GM12875 (cell line): ENCODE data around the gene MOB3C.

ENCODE experiments used
- H3K4me3 ChIP-seq: one replicate; pipeline ENCODE4 v1.5.1; 2011; ENCODE audit warnings: low read depth, low read length, control low read depth
- CTCF ChIP-seq: IDR thresholded peaks from 2 replicates; pipeline ENCODE4 v1.5.1; 2011; ENCODE audit warnings: low read depth, mild to moderate bottlenecking, control low read depth, inconsistent platforms, low read length, moderate library complexity, borderline replicate concordance; ENCODE audit not compliant: insufficient read depth

Gene MOB3C

GRCh38 chr1:46614604-46614984 lies 2.0 kb downstream of the MOB3C start:
- no peak for TF ChIP-seq CTCF
- H3K4me3 ChIP-seq = no peak overlapping the region

- TF ChIP-seq CTCF = no peak
- no peak overlapping the region for H3K4me3 ChIP-seq
These were observed 2.7 kb downstream of the MOB3C start for GRCh38 chr1:46613661-46614603.

GRCh38 chr1:46612937-46613660 lies 3.5 kb downstream of the MOB3C start:
- no peak overlapping the region for H3K4me3 ChIP-seq

DNA sequence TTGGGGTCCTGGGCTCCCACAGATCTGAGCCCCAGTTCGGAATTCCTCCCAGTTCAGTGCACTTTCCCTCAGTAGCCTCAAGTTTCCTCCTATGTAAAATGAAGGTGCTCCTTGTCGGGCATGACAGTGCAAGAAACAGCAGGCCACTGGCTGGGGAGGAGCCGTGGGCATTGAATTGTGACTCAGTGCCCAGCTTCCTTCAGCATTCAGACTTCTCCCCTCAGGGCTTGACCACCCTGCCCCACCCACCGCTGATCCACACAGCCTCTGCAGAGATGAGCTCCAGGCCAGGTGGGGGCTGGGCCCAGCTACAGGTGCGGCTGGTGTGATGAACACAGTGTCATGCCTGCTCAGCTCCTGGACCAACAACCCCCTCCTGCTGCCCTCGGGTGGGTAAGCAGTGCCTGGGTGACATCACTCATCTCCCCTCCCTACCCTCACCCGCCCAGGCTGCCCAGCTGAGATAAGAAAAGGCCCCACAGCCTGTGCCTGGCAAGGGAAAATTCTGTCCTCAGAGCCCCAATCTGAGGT lies 4.9 kb downstream of the MOB3C start:
- no peak overlapping the region for H3K4me3 ChIP-seq
- TF ChIP-seq CTCF = no peak

More at GRCh38 chr1:46612937-46613660, 3.5 kb downstream of the MOB3C start:
- no peak for TF ChIP-seq CTCF

DNA sequence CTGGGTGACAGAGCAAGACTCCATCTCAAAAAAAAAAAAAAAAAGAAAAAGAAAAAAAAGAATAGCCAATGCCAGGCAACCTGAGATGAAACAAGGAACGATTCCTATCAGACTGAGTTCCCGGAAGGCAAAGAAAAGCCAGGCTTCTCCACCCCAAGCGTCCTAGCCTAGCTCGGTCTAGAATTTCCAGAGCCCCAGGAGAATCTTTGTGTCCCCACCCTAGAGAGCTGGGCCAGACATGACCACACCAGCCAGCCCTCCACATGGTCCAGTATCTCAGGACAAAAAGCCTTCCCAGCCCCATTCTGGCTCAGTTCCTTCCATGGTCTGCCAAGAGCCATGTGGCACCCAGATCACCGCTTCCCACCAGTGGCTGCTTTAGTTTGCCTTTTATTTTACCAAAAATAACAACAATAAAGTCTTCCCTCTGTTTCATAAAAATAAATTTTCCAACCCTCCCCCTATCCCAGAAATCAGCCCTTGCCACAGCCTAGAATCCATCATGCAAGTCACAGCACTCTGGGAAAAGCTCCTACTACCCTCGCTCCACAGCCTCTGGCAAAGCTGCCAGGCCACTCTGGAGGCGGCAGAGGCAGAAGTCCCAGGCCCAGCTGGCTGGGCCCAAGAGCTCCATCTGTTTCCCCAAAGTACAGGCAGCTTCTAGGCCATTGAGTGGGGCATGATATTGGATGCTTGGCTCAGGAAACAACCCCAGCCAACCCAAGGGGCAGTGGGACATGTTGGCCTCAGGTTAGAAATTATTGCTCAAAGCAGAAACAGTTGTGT lies 9.1 kb downstream of the MOB3C start:
- H3K4me3 ChIP-seq = no peak overlapping the region
- no peak for TF ChIP-seq CTCF

DNA sequence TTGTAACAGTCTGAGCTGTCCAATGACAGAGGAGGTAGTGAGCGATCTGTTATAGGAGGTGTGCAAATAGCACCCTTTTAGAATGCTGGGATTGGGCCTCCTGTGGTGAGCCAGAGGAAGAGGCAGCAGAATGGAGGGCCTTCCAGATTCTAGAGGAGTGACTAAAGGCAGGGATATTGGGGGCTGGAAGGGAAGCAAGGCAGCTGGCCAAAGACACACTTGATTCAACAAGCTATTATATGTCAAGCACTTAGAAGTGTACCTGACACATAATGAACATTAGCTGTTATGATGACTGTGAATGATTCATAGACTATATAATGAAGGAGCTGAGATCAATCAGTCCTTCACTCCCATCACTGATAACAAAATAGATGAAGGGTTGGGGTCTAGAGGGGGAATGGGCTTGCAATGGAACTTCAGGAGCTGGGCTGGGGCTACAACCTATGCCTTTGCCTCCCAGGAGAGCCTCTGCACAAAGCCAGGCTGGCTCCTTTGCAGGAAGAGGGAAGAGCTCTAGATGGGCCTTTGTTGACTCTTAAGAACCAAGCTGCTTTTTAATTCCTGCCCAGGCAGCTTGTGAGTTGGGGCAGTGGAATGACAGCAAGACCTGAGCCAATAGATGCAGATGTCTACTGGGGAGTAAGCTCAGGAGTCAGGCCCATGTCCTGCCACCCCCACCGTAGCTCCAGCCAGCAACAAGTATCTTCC lies 10.2 kb downstream of the MOB3C start:
- no peak for TF ChIP-seq CTCF
- no peak overlapping the region for H3K4me3 ChIP-seq
